Hepatocyte (in vitro differentiated cells): ENCODE data around the gene OR52I2. TPM values are rescaled to one million over a fixed set of nuclear protein-coding genes. Genes with fewer than 3 reads are reported as not detected.

Source experiments
- DNase-seq: peaks from one replicate; pipeline ENCODE4 v3.0.0-alpha.2; 2016; ENCODE audit warnings: low spot score
- H2AFZ ChIP-seq: fragments of 200-600 bp; sonication (generic); 2 replicates; pipeline ENCODE4 v1.6.0; 2016; ENCODE audit warnings: antibody characterized with exemption, mild to moderate bottlenecking
- H3K27ac ChIP-seq: fragments of 200-600 bp; sonication (generic); 2 replicates; pipeline ENCODE4 v1.5.1; 2016; ENCODE audit warnings: mild to moderate bottlenecking
- H3K27me3 ChIP-seq: fragments of 200-600 bp; sonication (generic); 2 replicates; pipeline ENCODE4 v1.6.1; 2016
- H3K36me3 ChIP-seq: fragments of 200-600 bp; sonication (generic); replicated peaks from 2 replicates; pipeline ENCODE4 v1.5.1; 2016; ENCODE audit warnings: low read depth; ENCODE audit not compliant: insufficient read depth
- H3K4me1 ChIP-seq: fragments of 200-600 bp; sonication (generic); 2 replicates; pipeline ENCODE4 v1.5.1; 2016; ENCODE audit warnings: mild to moderate bottlenecking, moderate library complexity; ENCODE audit not compliant: insufficient read depth
- H3K4me2 ChIP-seq: fragments of 200-600 bp; sonication (generic); 2 replicates; pipeline ENCODE4 v1.6.0; 2016
- H3K4me3 ChIP-seq: fragments of 200-600 bp; sonication (generic); 2 replicates; pipeline ENCODE4 v1.5.1; 2016; ENCODE audit warnings: mild to moderate bottlenecking
- H3K79me2 ChIP-seq: fragments of 200-600 bp; sonication (generic); 2 replicates; pipeline ENCODE4 v1.6.0; 2017; ENCODE audit warnings: mild to moderate bottlenecking
- H3K9me2 ChIP-seq: fragments of 200-600 bp; sonication (generic); replicated peaks from 2 replicates; pipeline ENCODE4 v1.6.0; 2017; ENCODE audit warnings: mild to moderate bottlenecking; ENCODE audit not compliant: insufficient read depth
- H3K9me3 ChIP-seq: fragments of 200-600 bp; sonication (generic); 2 replicates; pipeline ENCODE4 v1.5.1; 2016; ENCODE audit warnings: low read depth, mild to moderate bottlenecking
- H4K20me1 ChIP-seq: fragments of 200-600 bp; sonication (generic); 2 replicates; pipeline ENCODE4 v1.6.0; 2016; ENCODE audit warnings: mild to moderate bottlenecking; ENCODE audit not compliant: insufficient read depth, poor library complexity, severe bottlenecking
- CTCF ChIP-seq: fragments of 200-600 bp; sonication (generic); IDR thresholded peaks from 2 replicates; pipeline ENCODE4 v1.5.1; 2016; ENCODE audit warnings: antibody characterized with exemption, mild to moderate bottlenecking; ENCODE audit not compliant: poor library complexity
- EZH2 ChIP-seq: fragments of 200-600 bp; sonication (generic); IDR thresholded peaks from 2 replicates; pipeline ENCODE4 v1.6.1; 2016; ENCODE audit warnings: antibody characterized with exemption, mild to moderate bottlenecking, borderline replicate concordance
- EZH2phosphoT487 ChIP-seq: fragments of 200-600 bp; sonication (generic); IDR thresholded peaks from one replicate; pipeline ENCODE4 v1.6.1; 2018; ENCODE audit warnings: antibody characterized with exemption, mild to moderate bottlenecking, low read depth, moderate library complexity; ENCODE audit not compliant: unreplicated experiment, severe bottlenecking
- WGBS: methylation state at CpG from one replicate; pipeline ENCODE4 v1.1.6; 2016; ENCODE audit warnings: low lambda C conversion rate; ENCODE audit errors: missing lambda C conversion rate; 5-methylcytosine and 5-hydroxymethylcytosine counted together
- polyA plus RNA-seq: library from polyadenylated mRNA; unstranded; fragments of >200 nt; fragmentation: Nextera tagmentation; extraction: Ambion mirVana; gene quantifications from 2 replicates; pipeline ENCODE4 v1.2.1, GENCODE V29; 2016
- total RNA-seq: library from RNA; depleted of rRNA; stranded (reverse); fragments of >200 nt; gene quantifications from 2 replicates; pipeline ENCODE4 v1.2.3, GENCODE V29; 2014

Gene OR52I2
- total and polyA plus RNA-seq, 2 experiments from 2014 or later: not detected

- H3K4me2 ChIP-seq: no peak overlapping the region
- 80% methylated on average over 3 of the region's 3 CpGs for WGBS
- no peak for DNase-seq
- peaks cover under 1% of the 10 kb centered on the region for H3K4me1 ChIP-seq
- no peaks in the 10 kb centered on the region for H3K79me2 ChIP-seq
- H3K9me3 ChIP-seq: no peaks in the 10 kb centered on the region
- no peak overlapping the region for H3K27ac ChIP-seq
- H3K36me3 ChIP-seq: no peaks in the 10 kb centered on the region
- H3K9me2 ChIP-seq: no peaks in the 10 kb centered on the region
- H3K27me3 ChIP-seq: no peaks in the 10 kb centered on the region
- TF ChIP-seq EZH2: no peak
- TF ChIP-seq CTCF: no peak
- no peak for TF ChIP-seq EZH2phosphoT487
- H3K4me3 ChIP-seq: no peak overlapping the region
- H4K20me1 ChIP-seq: no peaks in the 10 kb centered on the region
- H2AFZ ChIP-seq: no peak overlapping the region
Measured at GRCh38 chr11:4565371-4565770, 16.2 kb upstream of the OR52I2 start.

- 92% methylated on average over 18 of the region's 18 CpGs for WGBS
- no peak for DNase-seq
- TF ChIP-seq EZH2: no peak
- no peak for TF ChIP-seq CTCF
- no peak for TF ChIP-seq EZH2phosphoT487
- H3K4me2 ChIP-seq: no peak overlapping the region
- H3K36me3 ChIP-seq: no peaks in the 10 kb centered on the region
- H3K27me3 ChIP-seq: no peaks in the 10 kb centered on the region
- no peak overlapping the region for H3K27ac ChIP-seq
- H3K9me3 ChIP-seq: no peaks in the 10 kb centered on the region
- H3K4me3 ChIP-seq: no peak overlapping the region
- no peaks in the 10 kb centered on the region for H3K9me2 ChIP-seq
- no peaks in the 10 kb centered on the region for H4K20me1 ChIP-seq
- no peaks in the 10 kb centered on the region for H3K4me1 ChIP-seq
- H3K79me2 ChIP-seq: no peaks in the 10 kb centered on the region
- H2AFZ ChIP-seq: no peak overlapping the region
Measured at GRCh38 chr11:4569075-4569474, 12.5 kb upstream of the OR52I2 start.

GRCh38 chr11:4576880-4577279 lies 4.7 kb upstream of the OR52I2 start:
- no peak for DNase-seq
- Histone ChIP-seq H3K4me3 (no peak overlapping the region), H2AFZ (no peak overlapping the region), H4K20me1 (no peaks in the 10 kb centered on the region), H3K27ac (no peak overlapping the region), H3K27me3 (no peaks in the 10 kb centered on the region), H3K79me2 (no peaks in the 10 kb centered on the region), H3K4me2 (no peak overlapping the region), H3K4me1 (no peaks in the 10 kb centered on the region), H3K9me3 (no peaks in the 10 kb centered on the region), H3K36me3 (no peaks in the 10 kb centered on the region), H3K9me2 (no peaks in the 10 kb centered on the region)
- no peak for TF ChIP-seq EZH2
- TF ChIP-seq CTCF: no peak
- no peak for TF ChIP-seq EZH2phosphoT487
- WGBS: 68% methylated on average over 3 of the region's 3 CpGs

- 85% methylated on average over 2 of the region's 2 CpGs for WGBS
- Histone ChIP-seq H3K4me1 (no peaks in the 10 kb centered on the region), H3K4me2 (no peak overlapping the region), H3K36me3 (no peaks in the 10 kb centered on the region), H3K27me3 (no peaks in the 10 kb centered on the region), H3K27ac (no peak overlapping the region), H3K9me2 (no peaks in the 10 kb centered on the region), H3K4me3 (no peak overlapping the region), H3K9me3 (no peaks in the 10 kb centered on the region), H4K20me1 (no peaks in the 10 kb centered on the region), H2AFZ (no peak overlapping the region), H3K79me2 (no peaks in the 10 kb centered on the region)
- TF ChIP-seq CTCF (no peak), EZH2phosphoT487 (no peak), EZH2 (no peak)
- DNase-seq: no peak
Measured at GRCh38 chr11:4577761-4578160, 3.8 kb upstream of the OR52I2 start.
